HFFc6 (cell line): ENCODE results near the gene GIPC2. TPM values are rescaled to one million over a fixed set of nuclear protein-coding genes. Genes with fewer than 3 reads are reported as not detected.
"Not testable (repeated sequence)": the region's sequence is repeated elsewhere in the genome, so short reads cannot be mapped to it uniquely, and the experiment has no call there.

Source experiments
- DNase-seq: peaks from one replicate; pipeline ENCODE4 v3.0.0-alpha.2; 2018
- H3K27ac Mint-ChIP-seq: 2 replicates; pipeline ENCODE4 v1.8.0; 2020; ENCODE audit warnings: mild to moderate bottlenecking, mixed read lengths
- H3K27me3 Mint-ChIP-seq: 2 replicates; pipeline ENCODE4 v1.8.0; 2021; ENCODE audit warnings: mild to moderate bottlenecking, moderate library complexity, mixed read lengths; ENCODE audit not compliant: insufficient read depth
- H3K36me3 Mint-ChIP-seq: 2 replicates; pipeline ENCODE4 v1.8.0; 2021; ENCODE audit warnings: low read depth, mixed read lengths
- H3K4me1 Mint-ChIP-seq: 2 replicates; pipeline ENCODE4 v1.8.0; 2020; ENCODE audit warnings: low read depth, mixed read lengths
- H3K4me3 Mint-ChIP-seq: 2 replicates; pipeline ENCODE4 v1.8.0; 2020; ENCODE audit warnings: mild to moderate bottlenecking, moderate library complexity, mixed read lengths
- H3K9me3 Mint-ChIP-seq: 2 replicates; pipeline ENCODE4 v1.8.0; 2020; ENCODE audit warnings: mild to moderate bottlenecking, mixed read lengths
- CTCF ChIP-seq: fragments of 200-600 bp; sonication (generic); IDR thresholded peaks from 2 replicates; pipeline ENCODE4 v1.5.0; 2021; ENCODE audit warnings: antibody characterized with exemption, mild to moderate bottlenecking
- total RNA-seq, 6 experiments: library from RNA; stranded (reverse); fragmentation: NEBNext Ultra II Directional; extraction: Animal tissue kit (Norgen Biotek cat#: 25700); gene quantifications; 2 replicates in 1 of 6; 3 replicates in 5 of 6; pipeline ENCODE4 v1.2.3, GENCODE V29; 2021

GIPC2 gene
- total RNA-seq, 6 experiments from 2014 or later = 0.17 to 1.00 (median 0.26) TPM

GRCh38 chr1:78058670-78059069, 12.9 kb downstream of the GIPC2 start:
- Mint-ChIP-seq H3K27me3 (no peaks in the 10 kb centered on the region; the same call in 1 of the 2 replicates), H3K9me3 (no peaks in the 10 kb centered on the region), H3K4me1 (peaks cover 16% of the 10 kb centered on the region), H3K4me3 (no peak overlapping the region), H3K36me3 (no peaks in the 10 kb centered on the region), H3K27ac (no peak overlapping the region)
- no peak for DNase-seq
- no peak for TF ChIP-seq CTCF

GRCh38 chr1:78060857-78061563, 15.2 kb downstream of the GIPC2 start:
- H3K9me3 Mint-ChIP-seq = no peaks in the 10 kb centered on the region

GRCh38 chr1:78061825-78062523, 16.2 kb downstream of the GIPC2 start:
- Mint-ChIP-seq H3K4me3 (no peak overlapping the region), H3K27me3 (no peaks in the 10 kb centered on the region), H3K4me1 (peaks cover 16% of the 10 kb centered on the region), H3K36me3 (no peaks in the 10 kb centered on the region), H3K27ac (peak overlapping the region; percentile 94), H3K9me3 (no peaks in the 10 kb centered on the region)
- TF ChIP-seq CTCF = no peak
- peak; percentile 93 for DNase-seq

More at GRCh38 chr1:78060857-78061563, 15.2 kb downstream of the GIPC2 start:
- H3K27ac Mint-ChIP-seq = peak overlapping the region; percentile 94
- H3K27me3 Mint-ChIP-seq = no peaks in the 10 kb centered on the region
- no peaks in the 10 kb centered on the region for H3K36me3 Mint-ChIP-seq
- peak; percentile 42 for TF ChIP-seq CTCF
- H3K4me3 Mint-ChIP-seq = no peak overlapping the region
- peaks cover 16% of the 10 kb centered on the region for H3K4me1 Mint-ChIP-seq
- DNase-seq = no peak

GRCh38 chr1:78064886-78065285, 19.1 kb downstream of the GIPC2 start:
- H3K4me3 Mint-ChIP-seq, DNase-seq, H3K9me3 Mint-ChIP-seq, H3K36me3 Mint-ChIP-seq, H3K27ac Mint-ChIP-seq, H3K27me3 Mint-ChIP-seq: not testable (repeated sequence)
- H3K4me1 Mint-ChIP-seq = peaks cover 34% of the 10 kb centered on the region

- H3K4me3 Mint-ChIP-seq = no peak overlapping the region
- no peak for TF ChIP-seq CTCF
- no peak for DNase-seq
- H3K36me3 Mint-ChIP-seq = no peaks in the 10 kb centered on the region
- no peak overlapping the region; the same call in 1 of the 2 replicates for H3K27ac Mint-ChIP-seq
- H3K27me3 Mint-ChIP-seq = no peaks in the 10 kb centered on the region
- no peaks in the 10 kb centered on the region for H3K9me3 Mint-ChIP-seq
- H3K4me1 Mint-ChIP-seq = peaks cover 52% of the 10 kb centered on the region
Measured at GRCh38 chr1:78068681-78069283, 23.0 kb downstream of the GIPC2 start.

GRCh38 chr1:78069784-78070183, 24.0 kb downstream of the GIPC2 start:
- peaks cover 52% of the 10 kb centered on the region for H3K4me1 Mint-ChIP-seq
- no peak for TF ChIP-seq CTCF
- H3K9me3 Mint-ChIP-seq = no peaks in the 10 kb centered on the region

More at GRCh38 chr1:78069784-78070183, 24.0 kb downstream of the GIPC2 start:
- H3K27me3 Mint-ChIP-seq = no peaks in the 10 kb centered on the region
- no peaks in the 10 kb centered on the region for H3K36me3 Mint-ChIP-seq
- H3K27ac Mint-ChIP-seq = peak overlapping the region; percentile 61
- no peak for DNase-seq
- H3K4me3 Mint-ChIP-seq = no peak overlapping the region
